ENCODE results near the gene SH3RF2.

GRCh38 chr5:145982572-145983318 is 46.4 kb downstream of the SH3RF2 start:
- TF ChIP-seq PTBP1 (IDR thresholded peaks at IDR 0.05; ENCODE audit: low read depth, low read length) (no peak), NR1H2 (CRISPR knock-in tag; IDR thresholded peaks at IDR 0.05) (no peak), MAFK (IDR thresholded peaks at IDR 0.05; ENCODE audit: low read length) (no peak), ZNF232 (CRISPR knock-in tag; IDR thresholded peaks at IDR 0.05) (no peak), PHF8 (IDR thresholded peaks at IDR 0.05; ENCODE audit: borderline replicate concordance, low read length) (no peak), ZFP30 (CRISPR knock-in tag; IDR thresholded peaks at IDR 0.05; ENCODE audit: borderline replicate concordance) (no peak), SAP30 (IDR thresholded peaks at IDR 0.05; ENCODE audit: borderline replicate concordance, insufficient read depth, low read depth, low read length, poor library complexity, severe bottlenecking) (no peak), RAD21 (CRISPR knock-in tag; conservative IDR thresholded peaks at IDR 0.05 in 1 of 2, IDR thresholded peaks at IDR 0.05 in 1 of 2) (no peak), KDM1A (IDR thresholded peaks at IDR 0.05) (no peak), FOXM1 (IDR thresholded peaks at IDR 0.05; ENCODE audit: low read depth) (no peak), FOXM1 (CRISPR knock-in tag; IDR thresholded peaks at IDR 0.05; ENCODE audit: low read depth) (no peak)
- TF ChIP-seq, protein P1, sequence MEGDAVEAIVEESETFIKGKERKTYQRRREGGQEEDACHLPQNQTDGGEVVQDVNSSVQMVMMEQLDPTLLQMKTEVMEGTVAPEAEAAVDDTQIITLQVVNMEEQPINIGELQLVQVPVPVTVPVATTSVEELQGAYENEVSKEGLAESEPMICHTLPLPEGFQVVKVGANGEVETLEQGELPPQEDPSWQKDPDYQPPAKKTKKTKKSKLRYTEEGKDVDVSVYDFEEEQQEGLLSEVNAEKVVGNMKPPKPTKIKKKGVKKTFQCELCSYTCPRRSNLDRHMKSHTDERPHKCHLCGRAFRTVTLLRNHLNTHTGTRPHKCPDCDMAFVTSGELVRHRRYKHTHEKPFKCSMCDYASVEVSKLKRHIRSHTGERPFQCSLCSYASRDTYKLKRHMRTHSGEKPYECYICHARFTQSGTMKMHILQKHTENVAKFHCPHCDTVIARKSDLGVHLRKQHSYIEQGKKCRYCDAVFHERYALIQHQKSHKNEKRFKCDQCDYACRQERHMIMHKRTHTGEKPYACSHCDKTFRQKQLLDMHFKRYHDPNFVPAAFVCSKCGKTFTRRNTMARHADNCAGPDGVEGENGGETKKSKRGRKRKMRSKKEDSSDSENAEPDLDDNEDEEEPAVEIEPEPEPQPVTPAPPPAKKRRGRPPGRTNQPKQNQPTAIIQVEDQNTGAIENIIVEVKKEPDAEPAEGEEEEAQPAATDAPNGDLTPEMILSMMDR (IDR thresholded peaks at IDR 0.05 in 2 of 3, conservative IDR thresholded peaks at IDR 0.05 in 1 of 3; ENCODE audit: insufficient read depth in 2 of 3, low read depth in 1 of 3, low read length in 3 of 3) = no peak

Data from K562 (cell line).